KBM-7 (cell line): ENCODE measurements around the gene NR2F2.

Experiments
- DNase-seq: peaks from one replicate; pipeline ENCODE4 v3.0.0-alpha.2; 2015
- in situ Hi-C: fragments of 300-500 bp; cut with MboI; formaldehyde crosslinking; loops from 2 replicates; pipeline ENCODE4 v1.14.3; 2020; ENCODE audit warnings: low sequenced_read_pairs, low pct_unique_long_range_greater_than_20kb, mixed read lengths

NR2F2 gene

DNA sequence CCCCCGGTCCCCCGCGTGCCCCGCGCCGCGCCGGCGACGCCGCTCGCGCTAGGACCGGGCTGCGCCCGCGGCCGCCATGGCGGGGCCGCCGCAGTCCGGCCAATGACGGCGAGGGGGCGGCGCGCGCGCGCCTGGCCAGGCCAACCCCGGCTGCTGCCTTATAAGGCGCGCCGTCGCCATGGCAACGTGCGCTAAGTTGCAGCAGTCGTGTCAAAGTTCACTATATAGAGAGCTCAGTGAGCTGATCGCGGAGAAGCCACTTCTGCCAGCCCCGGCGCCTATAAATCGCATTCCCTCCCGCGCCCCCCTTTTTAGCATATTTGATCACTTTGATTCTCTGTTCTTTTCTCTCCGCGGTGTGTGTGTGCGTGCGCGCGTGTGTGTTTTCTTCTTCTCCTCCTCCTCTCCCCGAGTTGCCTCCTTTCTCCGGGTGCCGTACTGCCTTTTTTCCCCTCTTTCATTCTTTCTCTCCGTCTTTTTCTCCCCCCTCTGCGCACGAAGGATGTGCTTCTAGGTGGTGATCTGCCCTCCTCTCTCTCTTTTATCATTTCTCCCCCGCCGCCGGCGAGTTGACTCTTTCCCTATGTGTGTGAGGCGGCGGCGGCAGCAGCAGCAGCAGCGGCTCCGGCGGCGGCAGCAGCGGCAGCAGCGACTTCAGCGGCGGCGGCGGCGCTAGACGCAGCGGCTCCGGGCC lies at the start of gene NR2F2:
Gene NR2F2, plus strand, starts transcription at position 251 of the 694 bp plus-strand sequence. CDS start 1,406 bp downstream, outside the sequence.
- DNase-seq, result peak; percentile 83
- in situ Hi-C loops, result loop anchor here (25.0 kb wide), 1 partner anchor 1068 kb away; no protein-coding TSS in a partner anchor

DNA sequence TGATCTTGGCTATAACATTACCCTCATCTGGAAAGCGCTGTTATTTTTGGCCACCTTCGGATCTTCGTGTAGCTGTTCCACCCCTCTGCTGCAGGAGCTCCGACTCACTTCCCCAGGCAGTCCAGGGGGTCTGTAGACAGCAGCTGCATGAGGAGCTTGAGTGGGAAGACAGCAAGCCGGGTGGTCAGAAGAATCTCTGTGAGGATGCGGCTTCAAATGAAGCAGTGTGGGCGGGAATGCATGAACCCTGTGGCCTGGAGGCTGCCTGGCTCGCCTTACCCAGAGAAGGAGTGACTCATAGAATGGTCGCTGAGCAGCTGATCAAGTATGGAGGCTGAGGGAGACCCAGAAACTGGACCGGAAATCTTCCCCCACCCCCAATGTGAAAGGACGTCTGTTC lies 45.2 kb upstream of the NR2F2 start:
- in situ Hi-C loops, result no loop called here
- no peak for DNase-seq

DNA sequence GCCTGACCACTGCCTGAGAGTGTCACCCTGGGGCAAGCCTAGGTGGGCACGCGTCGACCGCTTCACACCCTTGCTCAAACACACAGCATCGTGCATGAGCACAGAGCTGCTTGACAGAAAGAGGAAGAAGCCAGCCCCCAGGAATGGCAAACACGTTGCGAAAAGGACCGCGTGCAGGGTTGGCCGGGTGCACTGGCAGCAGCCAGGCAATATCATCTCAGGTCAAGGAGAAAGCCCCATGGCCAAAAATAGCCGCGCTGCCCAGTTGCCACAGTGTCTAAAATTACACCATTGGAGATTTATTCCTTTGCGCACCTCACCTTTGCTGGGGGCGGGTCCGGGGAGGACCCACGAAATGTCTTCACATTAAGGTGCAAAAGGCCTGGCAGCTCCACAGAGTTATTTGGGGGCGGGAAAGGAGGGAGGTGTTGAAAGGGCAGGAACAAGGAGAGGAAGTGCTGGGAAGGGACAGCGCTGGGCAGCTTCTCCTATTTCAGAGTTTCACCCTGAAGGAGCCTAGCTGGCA lies 44.7 kb upstream of the NR2F2 start:
- in situ Hi-C loops, result no loop called here
- no peak for DNase-seq

DNA sequence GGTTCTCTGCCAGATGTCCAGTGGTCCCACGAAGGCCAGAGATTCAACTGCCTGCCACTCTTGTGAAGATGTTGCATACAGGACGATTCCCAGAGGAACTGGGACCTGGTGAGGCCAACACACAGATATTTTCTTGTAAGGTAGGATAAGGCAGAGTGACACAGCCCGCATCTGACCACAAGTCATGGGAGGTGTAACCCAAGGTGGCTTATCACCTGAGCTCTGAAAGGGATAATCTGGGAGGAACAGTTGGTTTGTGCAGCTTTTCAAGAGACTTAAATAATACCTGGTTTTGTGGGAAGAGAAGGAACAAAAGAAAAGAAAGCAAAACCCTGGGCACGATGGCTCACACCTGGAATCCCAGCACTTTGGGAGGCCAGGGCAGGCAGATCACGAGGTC lies 39.8 kb upstream of the NR2F2 start:
- in situ Hi-C loops, result no loop called here
- DNase-seq, result no peak

DNA sequence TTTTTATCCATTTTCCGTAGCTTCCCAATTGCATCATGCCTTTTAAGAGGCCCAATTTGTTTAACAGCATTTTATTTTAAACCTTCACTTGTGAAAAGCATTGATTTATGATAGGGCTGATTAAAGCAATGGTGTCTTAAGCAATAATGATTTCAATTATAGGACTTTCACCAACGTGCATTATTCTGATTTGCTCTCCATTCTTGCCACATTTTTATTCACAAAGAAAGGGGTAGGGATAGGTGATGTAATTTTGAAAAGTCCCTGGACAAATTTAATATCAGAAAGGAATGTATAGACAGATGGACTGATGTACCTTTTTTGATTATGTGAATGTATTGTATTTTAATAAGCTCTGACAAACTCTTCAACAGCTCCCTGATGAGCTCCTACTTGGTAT lies 37.9 kb upstream of the NR2F2 start:
- in situ Hi-C loops, result no loop called here
- DNase-seq, result no peak

DNA sequence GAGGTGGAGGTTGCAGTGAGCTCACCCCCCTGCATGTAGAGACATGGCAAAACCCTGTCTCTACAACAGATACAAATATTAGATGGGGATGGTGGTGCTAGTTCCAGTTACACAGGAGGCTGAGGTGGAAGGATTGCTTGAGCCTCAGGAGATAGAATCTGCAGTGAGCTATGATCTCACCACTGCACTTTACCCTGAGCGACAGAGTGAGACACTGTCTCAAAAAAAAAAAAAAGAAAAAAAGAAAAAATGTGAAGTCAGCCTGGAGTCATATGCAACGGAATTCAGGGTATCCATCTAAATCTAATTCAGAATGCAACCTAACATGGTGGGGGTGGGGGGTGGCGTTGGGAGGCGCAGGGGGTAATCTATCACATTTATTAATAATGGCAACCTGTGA lies 37.1 kb upstream of the NR2F2 start:
- no peak for DNase-seq
- in situ Hi-C loops, result no loop called here

DNA sequence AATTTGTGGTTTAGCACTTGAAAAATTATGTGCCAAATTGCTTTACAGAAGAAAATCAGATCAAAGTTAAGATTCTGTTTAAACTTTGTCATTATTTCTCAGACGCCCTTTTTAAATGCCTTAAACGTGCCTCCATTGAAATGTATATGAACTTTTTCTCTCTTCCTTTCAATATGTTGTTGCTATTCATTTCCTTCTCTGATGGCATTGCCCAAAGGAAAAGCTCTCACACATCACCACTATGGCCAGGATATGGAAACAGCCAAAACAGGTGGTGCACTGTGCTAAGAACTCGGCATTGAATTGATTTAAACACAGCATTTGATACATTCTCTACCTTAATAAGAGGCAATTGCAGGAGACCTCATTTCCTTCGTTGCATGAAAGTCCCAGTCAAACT lies 35.7 kb upstream of the NR2F2 start:
- in situ Hi-C loops, result no loop called here
- no peak for DNase-seq

DNA sequence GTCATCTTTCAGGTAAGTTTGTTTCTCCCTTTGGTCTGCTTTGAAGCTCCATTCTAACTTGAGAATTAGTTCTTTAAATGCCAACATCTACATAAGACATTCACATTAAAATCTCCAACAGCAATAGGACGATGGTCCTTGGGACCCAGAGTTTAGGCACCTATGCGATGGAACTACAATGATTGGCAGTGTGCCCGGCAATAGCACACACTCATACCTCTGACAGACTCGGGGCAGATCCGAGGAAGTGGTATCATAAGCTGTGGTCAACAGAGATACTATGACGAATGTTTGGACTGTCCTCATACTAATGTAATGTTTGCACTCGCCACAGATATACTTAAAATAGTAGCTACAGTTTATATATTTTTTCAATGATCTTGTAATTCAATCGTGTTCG lies 34.2 kb upstream of the NR2F2 start:
- in situ Hi-C loops, result no loop called here
- no peak for DNase-seq

DNA sequence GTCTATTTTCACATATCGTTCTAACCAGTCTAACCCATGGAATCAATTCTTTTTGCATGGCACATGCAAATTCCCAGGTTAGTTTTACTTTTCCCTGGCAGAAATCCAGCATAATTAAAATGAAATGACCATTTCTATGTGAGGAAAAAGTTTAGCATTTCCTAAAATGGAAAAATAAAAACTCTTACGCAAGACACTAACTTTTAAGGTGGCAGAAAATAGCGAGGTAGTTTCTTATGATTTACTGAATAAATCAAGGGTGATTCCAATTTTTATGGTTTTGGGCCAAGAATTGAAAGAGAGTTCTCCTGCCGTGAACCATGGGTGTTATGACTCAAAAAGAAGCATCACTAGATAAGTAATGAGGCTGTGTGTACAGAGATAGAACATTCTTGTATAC lies 32.7 kb upstream of the NR2F2 start:
- no peak for DNase-seq
- in situ Hi-C loops, result no loop called here

DNA sequence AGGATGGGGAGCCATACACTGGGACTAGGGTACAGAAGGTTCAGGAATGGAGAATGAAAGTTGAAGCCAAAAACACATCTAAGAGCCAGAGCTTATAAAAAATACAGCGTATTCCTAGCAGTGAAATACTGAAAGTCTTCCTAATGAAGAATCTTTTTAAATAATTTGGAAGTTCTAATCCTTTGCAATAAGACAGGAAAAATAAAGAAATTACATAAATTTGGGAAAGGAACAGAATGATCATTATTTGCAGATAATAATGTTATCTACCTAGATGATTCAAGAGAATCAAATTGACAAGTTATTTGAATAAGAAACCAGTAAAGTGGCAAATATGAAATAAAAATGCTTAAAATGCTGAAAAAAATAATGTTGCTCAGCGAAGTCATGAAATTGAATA lies 32.3 kb upstream of the NR2F2 start:
- DNase-seq, result no peak
- in situ Hi-C loops, result no loop called here

DNA sequence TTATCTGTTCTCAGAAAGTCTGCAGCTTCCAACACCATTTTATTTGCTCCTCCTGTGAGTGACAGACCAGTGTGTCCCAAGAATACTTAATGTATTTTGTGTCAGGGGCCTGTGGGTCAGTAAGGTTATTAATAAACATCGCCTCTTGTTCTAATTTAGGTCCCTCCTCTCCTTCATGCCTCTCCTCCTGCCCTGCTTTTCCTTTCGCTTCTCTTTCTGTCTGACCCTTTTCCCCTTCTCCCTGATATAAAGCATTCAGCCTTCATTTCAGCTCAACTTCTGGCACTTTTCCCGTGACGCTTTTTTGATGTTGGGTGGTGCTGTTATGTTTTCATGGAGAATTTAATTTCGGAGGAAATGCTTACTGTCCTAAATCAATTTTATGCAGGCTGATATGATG lies 29.7 kb upstream of the NR2F2 start:
- in situ Hi-C loops, result no loop called here
- no peak for DNase-seq

DNA sequence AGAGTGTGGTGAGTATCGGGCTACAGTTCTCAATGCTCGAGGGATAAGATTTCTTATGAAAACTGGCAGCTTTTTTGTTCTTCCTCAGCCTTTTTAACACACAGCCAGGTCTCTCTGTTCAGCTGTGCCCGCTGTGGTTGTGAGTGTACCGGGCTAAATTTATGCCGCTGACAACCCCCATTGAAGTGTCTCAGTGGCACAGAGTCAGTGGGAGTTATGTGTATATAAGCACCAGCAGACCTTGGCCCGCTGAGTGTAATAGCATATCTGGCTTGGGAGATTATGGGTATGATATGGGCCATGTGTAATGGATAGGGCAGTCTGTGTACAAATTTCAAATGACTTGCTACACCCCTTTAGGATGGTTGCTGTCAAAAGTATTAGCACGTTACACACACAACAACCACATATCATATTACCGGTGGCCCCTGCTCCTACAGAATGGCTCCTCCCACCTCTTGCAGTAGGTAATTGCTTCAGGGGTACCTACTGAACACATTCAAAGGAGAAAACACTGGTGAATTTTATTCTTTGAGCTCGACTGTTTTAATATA lies 26.9 kb upstream of the NR2F2 start:
- no peak for DNase-seq
- in situ Hi-C loops, result no loop called here

DNA sequence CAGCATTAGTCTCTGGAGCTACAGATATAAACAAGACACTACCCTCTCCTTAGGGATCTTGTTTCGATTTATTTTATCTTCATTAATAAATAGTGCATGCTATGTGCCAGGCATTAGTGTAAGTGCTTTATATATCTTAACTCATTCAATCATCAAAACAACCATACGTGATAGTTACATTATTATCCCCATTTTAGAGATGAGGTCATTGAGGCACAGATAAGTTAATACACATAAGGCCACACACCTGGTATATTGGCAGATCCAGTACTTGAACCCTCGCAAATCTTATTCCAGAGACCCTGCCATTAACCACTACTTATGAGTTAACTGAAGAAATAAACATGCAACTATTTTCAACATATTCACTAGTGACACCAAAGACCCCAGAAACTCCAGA lies 25.7 kb upstream of the NR2F2 start:
- DNase-seq, result no peak
- in situ Hi-C loops, result no loop called here

DNA sequence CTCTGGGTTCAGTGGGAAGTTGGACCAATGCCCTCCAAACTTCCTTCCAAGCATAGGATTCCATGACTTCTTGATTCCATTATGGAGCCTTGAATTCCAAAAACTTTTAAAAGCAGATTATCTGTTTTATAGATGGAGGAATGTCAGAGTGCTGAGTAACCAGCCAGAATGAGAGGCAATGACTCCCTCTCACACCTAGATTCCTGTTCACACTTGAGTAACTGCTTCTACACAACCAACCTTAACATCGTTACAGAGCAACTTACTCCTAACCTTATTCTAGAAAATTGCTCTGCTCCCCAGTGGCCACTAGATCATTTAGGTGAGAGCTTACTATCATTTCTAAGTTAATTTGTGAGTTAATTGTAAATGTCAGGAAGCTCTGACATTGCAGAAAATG lies 24.2 kb upstream of the NR2F2 start:
- DNase-seq, result no peak
- in situ Hi-C loops, result no loop called here

DNA sequence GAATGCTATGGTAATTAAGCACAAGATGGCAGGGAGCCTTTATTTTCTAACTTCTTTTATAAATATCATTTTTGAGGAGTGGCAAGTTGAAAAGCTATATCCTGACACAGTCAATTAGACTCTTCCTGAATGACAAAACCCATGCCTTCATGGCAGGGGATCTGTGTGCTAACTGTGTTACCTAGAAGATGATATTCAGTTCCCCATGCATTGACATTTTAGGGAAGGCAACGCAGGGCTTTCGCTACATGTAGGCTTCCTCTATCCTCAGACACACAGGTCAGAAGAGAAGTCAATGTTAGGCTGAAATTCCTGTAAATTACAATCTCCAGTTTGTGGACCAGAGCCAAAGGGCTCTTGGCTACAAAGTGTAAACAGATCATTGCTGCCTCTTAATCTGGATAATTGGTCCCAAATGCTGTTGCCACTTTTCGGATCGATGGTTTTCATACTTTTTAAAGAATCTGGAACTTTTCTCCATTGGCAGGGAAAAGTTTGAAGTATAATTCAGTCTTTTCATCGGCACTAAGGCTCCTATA lies 22.6 kb upstream of the NR2F2 start:
- in situ Hi-C loops, result no loop called here
- DNase-seq, result no peak

DNA sequence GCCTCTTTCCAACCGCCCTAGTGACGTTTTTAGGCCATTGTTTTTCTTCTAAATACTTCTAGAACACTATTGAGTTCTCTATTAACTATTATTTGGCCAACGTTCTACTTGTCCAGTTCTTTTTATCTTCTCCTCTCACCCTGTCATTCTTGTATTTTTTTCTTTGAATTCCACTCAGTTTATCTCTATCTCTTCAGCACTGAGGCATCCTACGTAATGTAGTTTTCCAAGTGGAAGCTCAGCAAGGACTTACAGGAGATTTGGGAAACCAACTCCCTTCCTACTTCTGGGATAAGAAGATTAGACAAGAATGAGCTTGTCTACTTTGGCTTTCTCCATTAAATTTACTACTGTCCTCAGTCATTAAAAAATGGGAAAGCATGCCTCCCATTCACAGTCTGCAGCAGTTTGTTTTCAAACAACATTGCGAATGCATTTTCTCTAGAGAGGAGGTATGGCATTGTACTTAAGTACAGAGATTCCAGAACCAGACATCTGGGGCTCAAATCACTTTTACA lies 21.3 kb upstream of the NR2F2 start:
- DNase-seq, result no peak
- in situ Hi-C loops, result no loop called here

DNA sequence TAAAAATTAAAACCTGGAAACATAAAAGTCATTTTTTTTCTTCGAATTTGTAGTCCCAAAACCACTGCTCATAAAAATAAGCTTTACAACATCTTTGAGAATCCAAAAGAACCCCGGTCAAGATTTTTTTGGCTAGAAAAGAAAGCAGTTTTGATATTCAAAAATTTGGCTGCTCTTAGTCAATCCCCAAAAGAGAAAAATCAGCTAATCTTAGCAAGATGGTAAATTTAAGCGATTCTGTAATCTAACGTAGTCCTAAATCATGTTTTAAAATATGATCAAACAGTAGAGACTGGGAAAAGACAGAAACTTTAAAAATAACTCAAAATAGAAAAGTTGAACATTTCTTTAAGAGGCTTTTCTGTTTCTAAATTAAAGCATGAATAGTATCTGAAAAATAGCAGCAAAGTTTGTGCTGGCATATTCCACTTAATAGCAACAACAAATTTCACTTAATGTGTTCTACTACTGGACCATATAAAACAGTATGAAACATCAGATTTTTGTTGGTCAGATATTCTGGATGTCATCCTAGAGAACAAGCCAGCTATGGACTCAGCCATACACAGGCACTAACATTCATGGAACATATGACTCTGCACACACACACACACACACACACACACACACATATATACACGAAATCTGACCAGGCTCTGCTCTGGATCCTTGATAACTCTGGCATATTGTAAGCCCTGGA lies 19.1 kb upstream of the NR2F2 start:
- DNase-seq, result no peak
- in situ Hi-C loops, result no loop called here

DNA sequence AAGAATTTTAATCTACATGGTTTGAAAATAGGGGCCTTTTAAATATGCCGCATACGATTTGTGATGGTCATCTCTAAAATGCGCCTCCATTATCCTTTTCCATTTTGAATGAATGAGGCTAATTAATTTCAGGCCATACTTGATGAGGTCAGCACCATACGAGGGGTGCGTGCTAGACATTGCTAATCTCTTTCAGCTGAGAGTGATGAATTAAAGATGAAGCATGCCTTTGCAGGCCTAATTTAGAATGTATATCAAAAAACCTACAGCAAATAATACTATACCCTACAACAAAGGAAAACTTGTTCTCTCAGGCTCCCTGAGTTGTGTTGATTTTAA lies 18.6 kb upstream of the NR2F2 start:
- DNase-seq, result no peak
- in situ Hi-C loops, result no loop called here

DNA sequence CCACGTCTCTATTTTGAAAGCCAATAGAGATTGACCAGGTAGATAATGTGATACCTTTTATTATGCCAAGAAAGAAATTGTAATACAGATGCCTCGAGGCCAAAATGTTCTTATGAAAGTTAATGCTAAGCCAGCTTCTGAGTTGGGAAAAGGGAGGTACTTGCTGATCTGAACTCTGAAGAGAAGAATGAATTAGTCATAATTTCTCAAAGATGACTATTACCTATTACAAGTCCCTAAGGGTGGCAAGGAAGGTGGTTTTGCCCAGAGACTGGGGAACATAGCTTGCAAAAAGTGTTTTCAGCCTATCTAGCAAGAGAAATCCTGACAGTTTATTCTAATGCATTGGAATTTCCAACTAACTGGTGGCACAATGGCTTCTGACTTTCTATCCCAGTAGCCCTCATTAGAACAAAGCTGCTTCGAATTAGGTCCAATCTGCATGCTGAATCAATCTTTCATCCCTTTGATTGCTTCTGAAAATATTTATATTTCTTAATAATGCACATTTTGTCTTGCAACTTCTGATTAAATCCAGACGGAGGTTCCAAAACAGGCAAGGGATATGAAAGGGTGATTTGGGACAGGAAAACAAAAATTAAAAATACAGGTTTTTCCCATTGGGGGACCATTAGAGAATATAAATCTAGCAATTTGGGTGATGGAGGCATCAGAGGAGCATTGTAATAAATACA lies 17.7 kb upstream of the NR2F2 start:
- no peak for DNase-seq

DNA sequence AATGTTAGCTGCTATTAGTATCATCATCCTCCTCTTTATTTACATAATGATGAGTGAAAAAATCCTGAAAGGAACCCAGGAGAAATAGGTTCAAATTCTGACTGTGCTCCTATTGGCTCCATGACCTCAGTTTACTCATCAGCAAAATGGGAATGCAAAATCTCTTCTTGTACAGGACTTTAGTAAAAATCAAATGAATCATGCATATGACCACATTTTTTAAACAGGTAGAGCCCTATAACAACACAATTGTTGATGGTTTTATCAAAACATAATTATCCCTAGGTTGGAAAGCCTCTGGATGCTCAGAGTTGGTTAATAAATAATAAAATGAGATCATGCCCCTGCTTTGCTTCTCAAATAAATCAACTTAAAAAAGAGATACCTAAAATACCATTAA lies 16.0 kb upstream of the NR2F2 start:
- no peak for DNase-seq
- in situ Hi-C loops, result no loop called here

More for the DNA sequence above, 17.7 kb upstream of the NR2F2 start:
- in situ Hi-C loops, result no loop called here
